PC-3 (cell line): ENCODE data around the gene IL21R. TPM values are rescaled to one million over a fixed set of nuclear protein-coding genes. Genes with fewer than 3 reads are reported as not detected.

Experiments
- ATAC-seq: fragments of 200-7000 bp; cut with Tn5 transposase; 2 replicates; pipeline ENCODE4 v1.9.1; 2020; ENCODE audit warnings: mild to moderate bottlenecking, moderate library complexity
- BruUV-seq: library from RNA; stranded (reverse); fragments of 400-500 nt; replicated peaks from 2 replicates; lab custom pipeline; 2021; lab: Mats Ljungman, UMichigan
- CTCF ChIA-PET: fragments of 300-600 bp; sonication (Branson Sonifier 250); formaldehyde crosslinking; loops from one replicate; lab custom pipeline; 2022; ENCODE audit warnings: antibody characterized with exemption; lab: Charles Lee
- POLR2A ChIA-PET: fragments of 300-600 bp; sonication (Branson Sonifier 250); formaldehyde crosslinking; loops from one replicate; lab custom pipeline; 2022; ENCODE audit warnings: antibody characterized with exemption; ENCODE audit not compliant: unreplicated experiment; lab: Charles Lee
- DNase-seq: peaks from one replicate; pipeline ENCODE4 v3.0.0-alpha.2; 2015
- H2AFZ ChIP-seq: fragments of 300-600 bp; sonication (generic); 2 replicates; pipeline ENCODE4 v1.6.0; 2016; ENCODE audit warnings: antibody characterized with exemption, low read length
- H3F3A ChIP-seq: fragments of 300-600 bp; sonication (generic); one replicate; pipeline ENCODE4 v1.6.0; 2017; ENCODE audit warnings: antibody characterized with exemption, low read length, control low read depth, mild to moderate bottlenecking; ENCODE audit not compliant: unreplicated experiment
- H3K27ac ChIP-seq: fragments of 300-600 bp; sonication (generic); 2 replicates; pipeline ENCODE4 v1.5.1; 2016; ENCODE audit warnings: mild to moderate bottlenecking, low read length
- H3K27me3 ChIP-seq: fragments of 300-600 bp; sonication (generic); 2 replicates; pipeline ENCODE4 v1.6.1; 2016; ENCODE audit warnings: low read length, mixed read lengths
- H3K36me3 ChIP-seq: fragments of 300-600 bp; sonication (generic); 2 replicates; pipeline ENCODE4 v1.6.1; 2016; ENCODE audit warnings: low read depth, mixed run types, low read length, mixed read lengths
- H3K4me1 ChIP-seq: fragments of 300-600 bp; sonication (generic); 2 replicates; pipeline ENCODE4 v1.5.1; 2016; ENCODE audit warnings: low read length; ENCODE audit not compliant: insufficient read depth
- H3K4me2 ChIP-seq: fragments of 300-600 bp; sonication (generic); 2 replicates; pipeline ENCODE4 v1.6.0; 2016; ENCODE audit warnings: low read length
- H3K4me3 ChIP-seq: fragments of 300-600 bp; sonication (generic); 2 replicates; pipeline ENCODE4 v1.5.1; 2016; ENCODE audit warnings: mild to moderate bottlenecking, low read length, mixed read lengths
- H3K79me2 ChIP-seq: fragments of 300-600 bp; sonication (generic); 2 replicates; pipeline ENCODE4 v1.6.1; 2017; ENCODE audit warnings: low read length, mixed read lengths
- H3K9ac ChIP-seq: fragments of 300-600 bp; sonication (generic); 2 replicates; pipeline ENCODE4 v1.6.0; 2016; ENCODE audit warnings: mild to moderate bottlenecking, low read length
- H3K9me2 ChIP-seq: fragments of 300-600 bp; sonication (generic); replicated peaks from 2 replicates; pipeline ENCODE4 v1.6.1; 2016; ENCODE audit warnings: mixed run types, low read length, mixed read lengths
- H3K9me3 ChIP-seq: fragments of 300-600 bp; sonication (generic); 2 replicates; pipeline ENCODE4 v1.6.1; 2016; ENCODE audit warnings: low read length, mixed read lengths
- H4K20me1 ChIP-seq: fragments of 300-600 bp; sonication (generic); 2 replicates; pipeline ENCODE4 v1.6.1; 2016; ENCODE audit warnings: low read length, mixed read lengths
- CTCF ChIP-seq: fragments of 300-600 bp; sonication (generic); conservative IDR thresholded peaks from 2 replicates; pipeline ENCODE4 v1.5.1; 2017; ENCODE audit warnings: antibody characterized with exemption, low read depth, mild to moderate bottlenecking, low read length
- EZH2 ChIP-seq: fragments of 300-600 bp; sonication (generic); IDR thresholded peaks from one replicate; pipeline ENCODE4 v1.6.1; 2017; ENCODE audit warnings: antibody characterized with exemption, mild to moderate bottlenecking, low read length; ENCODE audit not compliant: unreplicated experiment
- EZH2phosphoT487 ChIP-seq: fragments of 300-600 bp; sonication (generic); IDR thresholded peaks from 2 replicates; pipeline ENCODE4 v1.6.1; 2018; ENCODE audit warnings: mild to moderate bottlenecking, antibody characterized with exemption, low read length, borderline replicate concordance
- intact Hi-C: fragments of 100-400 bp; cut with micrococcal nuclease; formaldehyde crosslinking; loops from 2 replicates; pipeline ENCODE4 v1.9.0; 2023
- total RNA-seq: library from RNA; depleted of rRNA; stranded (reverse); fragments of >200 nt; gene quantifications from 2 replicates; pipeline ENCODE4 v1.2.3, GENCODE V29; 2014

The IL21R gene
- total RNA-seq, 1 experiment from 2014 or later = 0.55 TPM

GRCh38 chr16:27368358-27368722 lies 33.6 kb upstream of the IL21R start:
- H3K36me3 ChIP-seq = no peaks in the 10 kb centered on the region; the same call in 1 of the 2 replicates
- no peak overlapping the region for H3K9ac ChIP-seq
- H3F3A ChIP-seq = no peaks in the 10 kb centered on the region
- BruUV-seq = no TSS peak
- H4K20me1 ChIP-seq = no peaks in the 10 kb centered on the region
- no peak overlapping the region for H3K27ac ChIP-seq
- intact Hi-C loops = loop anchor here (1.0 to 5.0 kb wide), 3 partner anchors 51 to 211 kb away; no protein-coding TSS in a partner anchor
- peaks cover 24% of the 10 kb centered on the region for H3K4me1 ChIP-seq
- no peak overlapping the region for H2AFZ ChIP-seq
- no peak overlapping the region for H3K4me3 ChIP-seq
- ATAC-seq = no peak
- POLR2A ChIA-PET = no interaction called here
- no peaks in the 10 kb centered on the region for H3K9me2 ChIP-seq
- no peaks in the 10 kb centered on the region for H3K79me2 ChIP-seq
- TF ChIP-seq EZH2 (no peak), EZH2phosphoT487 (no peak), CTCF (no peak)
- no peaks in the 10 kb centered on the region for H3K27me3 ChIP-seq
- H3K4me2 ChIP-seq = no peak overlapping the region
- DNase-seq = no peak
- CTCF ChIA-PET = interaction anchor here (1.0 to 2.0 kb wide), 2 partner anchors 133 to 146 kb away, joined by 3 to 7 read pairs; no protein-coding TSS in a partner anchor
- H3K9me3 ChIP-seq = no peaks in the 10 kb centered on the region

- POLR2A ChIA-PET = no interaction called here
- Histone ChIP-seq H3K4me3 (no peak overlapping the region), H3K79me2 (no peaks in the 10 kb centered on the region), H2AFZ (no peak overlapping the region), H4K20me1 (no peaks in the 10 kb centered on the region), H3K9ac (no peak overlapping the region), H3K36me3 (no peaks in the 10 kb centered on the region; the same call in 1 of the 2 replicates), H3K27ac (no peak overlapping the region), H3K9me3 (no peaks in the 10 kb centered on the region), H3K4me1 (peaks cover 9% of the 10 kb centered on the region), H3K9me2 (no peaks in the 10 kb centered on the region), H3F3A (no peaks in the 10 kb centered on the region), H3K4me2 (no peak overlapping the region), H3K27me3 (no peaks in the 10 kb centered on the region)
- intact Hi-C loops = loop anchor here (5.0 kb wide), 2 partner anchors 53 to 213 kb away; no protein-coding TSS in a partner anchor
- DNase-seq (peak; percentile 4), ATAC-seq (no peak)
- TF ChIP-seq EZH2phosphoT487 (no peak), CTCF (no peak), EZH2 (no peak)
- CTCF ChIA-PET = no interaction called here
- BruUV-seq = no TSS peak
These were observed 32.2 kb upstream of the IL21R start for GRCh38 chr16:27369806-27370205.

GRCh38 chr16:27370318-27370717 lies 31.7 kb upstream of the IL21R start:
- BruUV-seq = no TSS peak
- no peak for DNase-seq

More at GRCh38 chr16:27370318-27370717, 31.7 kb upstream of the IL21R start:
- Histone ChIP-seq H3K27ac (no peak overlapping the region), H3K36me3 (no peaks in the 10 kb centered on the region; the same call in 1 of the 2 replicates), H3F3A (no peaks in the 10 kb centered on the region), H3K27me3 (no peaks in the 10 kb centered on the region), H3K79me2 (no peaks in the 10 kb centered on the region), H3K4me2 (no peak overlapping the region), H3K4me1 (peaks cover 5% of the 10 kb centered on the region), H3K9me2 (no peaks in the 10 kb centered on the region), H2AFZ (no peak overlapping the region), H3K9ac (no peak overlapping the region), H3K9me3 (no peaks in the 10 kb centered on the region), H4K20me1 (no peaks in the 10 kb centered on the region), H3K4me3 (no peak overlapping the region)
- no peak for TF ChIP-seq EZH2phosphoT487
- no peak for TF ChIP-seq CTCF
- TF ChIP-seq EZH2 = no peak
- POLR2A ChIA-PET = no interaction called here
- ATAC-seq = no peak
- intact Hi-C loops = no loop called here
- CTCF ChIA-PET = no interaction called here
